Vagina (tissue), 2 donors: ENCODE results near the gene TAC4.

Source experiments
- CTCF ChIP-seq, 3 experiments: fragments of 450-650 bp in 2 of 3; fragments of 200-600 bp in 1 of 3; sonication (generic) in 1 of 3; IDR thresholded peaks; one replicate each; pipeline ENCODE4 v1.5.1; 2017 to 2019; ENCODE audit warnings: antibody characterized with exemption in 3 of 3, mild to moderate bottlenecking in 2 of 3, moderate library complexity in 2 of 3
- POLR2A ChIP-seq, 2 donors: fragments of 450-650 bp; IDR thresholded peaks; one replicate each; pipeline ENCODE4 v1.6.1; 2017; ENCODE audit warnings: antibody characterized with exemption in 2 of 2, mild to moderate bottlenecking in 2 of 2, moderate library complexity in 2 of 2

- TF ChIP-seq POLR2A (IDR thresholded peaks at IDR 0.05) (no peak), CTCF (IDR thresholded peaks at IDR 0.05) (no peak)
These were observed 49.0 kb upstream of the TAC4 start for GRCh38 chr17:49896860-49897259.
